ENCODE data around the gene RNF214.
"Not testable (repeated sequence)": the region's sequence is repeated elsewhere in the genome, so short reads cannot be mapped to it uniquely, and the experiment has no call there.

The RNF214 gene

GRCh38 chr11:117313828-117314768 lies 81.6 kb downstream of the RNF214 start:
- DNase-seq: no peak

GRCh38 chr11:117314840-117315239 lies 82.4 kb downstream of the RNF214 start:
- no peak for DNase-seq

GRCh38 chr11:117315285-117316196 lies 83.1 kb downstream of the RNF214 start:
- DNase-seq: peak in 2 of 51 donors; percentile 6 to 48

GRCh38 chr11:117316197-117316961 lies 83.9 kb downstream of the RNF214 start, which contains the start of gene BACE1:
BACE1 (minus strand) TSS chr11:117316256; CDS start chr11:117315795, 461 bp downstream.
- peak; percentile 31 to 94 (median 80) for DNase-seq

GRCh38 chr11:117318738-117319137 lies 86.3 kb downstream of the RNF214 start:
- no peak for DNase-seq

- no peak for DNase-seq
Observed at GRCh38 chr11:117319214-117319840, 86.9 kb downstream of the RNF214 start.

- not testable (repeated sequence) for DNase-seq
Observed at GRCh38 chr11:117327255-117327566, 94.7 kb downstream of the RNF214 start.

- DNase-seq: peak; percentile 62 to 98 (median 92)
Observed at GRCh38 chr11:117327567-117328374, 95.3 kb downstream of the RNF214 start, which contains the start of gene CEP164. CEP164 (plus strand) TSS chr11:117327854; CDS start chr11:117338587, 10,733 bp downstream.

GRCh38 chr11:117328375-117329010 lies 96.0 kb downstream of the RNF214 start:
- peak in 7 of 51 donors; percentile 39 to 73 (median 54) for DNase-seq

GRCh38 chr11:117332843-117333242 lies 100.4 kb downstream of the RNF214 start:
- no peak for DNase-seq

GRCh38 chr11:117333917-117334316 lies 101.4 kb downstream of the RNF214 start:
- DNase-seq: peak in 1 of 51 donors; percentile 28

GRCh38 chr11:117334896-117335295 lies 102.4 kb downstream of the RNF214 start:
- no peak for DNase-seq

GRCh38 chr11:117335399-117335798 lies 102.9 kb downstream of the RNF214 start:
- DNase-seq: no peak
